MM.1S (cell line): ENCODE results near the gene TBC1D23.

Source experiments
- CTCF ChIP-seq: fragments of 300-600 bp; sonication (generic); IDR thresholded peaks from 2 replicates; pipeline ENCODE4 v1.5.1; 2016; ENCODE audit warnings: antibody characterized with exemption, low read length, mixed read lengths
- EZH2phosphoT487 ChIP-seq: fragments of 300-600 bp; sonication (generic); IDR thresholded peaks from 2 replicates; pipeline ENCODE4 v1.6.1; 2018; ENCODE audit warnings: antibody characterized with exemption, low read length

GRCh38 chr3:100297784-100298183 is 37.0 kb downstream of the TBC1D23 start:
- TF ChIP-seq EZH2phosphoT487 (no peak), CTCF (no peak)
